HepG2 (cell line): ENCODE data around the gene RPS28. TPM values are rescaled to one million over a fixed set of nuclear protein-coding genes. Genes with fewer than 3 reads are reported as not detected.

ENCODE experiments used
- ARHGAP35 ChIP-seq: sonication (generic); formaldehyde crosslinking; IDR thresholded peaks from 2 replicates; pipeline ENCODE4 v1.9.0; 2022; ENCODE audit warnings: mild to moderate bottlenecking, inconsistent platforms, moderate library complexity, missing genetic modification reagents, borderline replicate concordance
- CHD2 ChIP-seq: IDR thresholded peaks from 2 replicates; pipeline ENCODE4 v1.6.1; 2011; ENCODE audit warnings: low read depth, low read length, improper control_type of control experiment
- CREB1 ChIP-seq, 2 experiments: fragments of 450-650 bp in 1 of 2; IDR thresholded peaks; 2 replicates each; pipeline ENCODE4 v1.6.1; 2016 to 2017; ENCODE audit warnings: control low read depth in 1 of 2, mild to moderate bottlenecking in 1 of 2, missing compliant biosample characterization in 1 of 2, missing genetic modification characterization in 1 of 2
- FIP1L1 ChIP-seq: fragments of 200-400 bp; formaldehyde crosslinking; IDR thresholded peaks from 2 replicates; pipeline ENCODE4 v1.6.1; 2018; ENCODE audit warnings: low read depth, mild to moderate bottlenecking, low read length, moderate library complexity, borderline replicate concordance; ENCODE audit not compliant: insufficient read depth
- FOXO1 ChIP-seq: sonication (generic); formaldehyde crosslinking; IDR thresholded peaks from 2 replicates; pipeline ENCODE4 v1.4.0; 2020; ENCODE audit warnings: missing genetic modification reagents
- FOXP1 ChIP-seq, 2 experiments: fragments of 450-650 bp in 1 of 2; IDR thresholded peaks; 2 replicates each; pipeline ENCODE4 v1.6.1; 2017 to 2018; ENCODE audit warnings: antibody characterized with exemption in 1 of 2
- HNRNPL ChIP-seq: fragments of 200-400 bp; formaldehyde crosslinking; IDR thresholded peaks from 2 replicates; pipeline ENCODE4 v1.6.1; 2017; ENCODE audit warnings: mild to moderate bottlenecking, low read depth, low read length
- KDM2A ChIP-seq: sonication (generic); formaldehyde crosslinking; IDR thresholded peaks from 2 replicates; pipeline ENCODE4 v1.4.0; 2020; ENCODE audit warnings: low read depth, missing genetic modification reagents, borderline replicate concordance
- MXI1 ChIP-seq: IDR thresholded peaks from 3 replicates; pipeline ENCODE4 v1.6.1; 2012; ENCODE audit warnings: low read depth, low read length, inconsistent platforms, borderline replicate concordance
- NCOA1 ChIP-seq: sonication (generic); formaldehyde crosslinking; IDR thresholded peaks from 2 replicates; pipeline ENCODE4 v1.9.0; 2021; ENCODE audit warnings: missing genetic modification reagents
- PLRG1 ChIP-seq: fragments of 450-650 bp; conservative IDR thresholded peaks from 2 replicates; pipeline ENCODE4 v1.6.1; 2016
- PLSCR1 ChIP-seq: sonication (generic); formaldehyde crosslinking; IDR thresholded peaks from 2 replicates; pipeline ENCODE4 v1.5.0; 2020; ENCODE audit warnings: missing genetic modification reagents, mild to moderate bottlenecking, borderline replicate concordance
- REXO4 ChIP-seq: sonication (generic); formaldehyde crosslinking; IDR thresholded peaks from 2 replicates; pipeline ENCODE4 v1.8.0; 2022; ENCODE audit warnings: missing genetic modification reagents, mild to moderate bottlenecking, borderline replicate concordance
- SMAD3 ChIP-seq: sonication (generic); formaldehyde crosslinking; IDR thresholded peaks from 2 replicates; pipeline ENCODE4 v1.4.0; 2020; ENCODE audit warnings: missing genetic modification reagents
- SMYD3 ChIP-seq: sonication (generic); formaldehyde crosslinking; IDR thresholded peaks from 2 replicates; pipeline ENCODE4 v1.8.1; 2023; ENCODE audit warnings: mild to moderate bottlenecking, missing genetic modification reagents
- SRF ChIP-seq: IDR thresholded peaks from 2 replicates; pipeline ENCODE4 v1.6.1; 2011; ENCODE audit warnings: mild to moderate bottlenecking, low read depth, low read length, moderate library complexity
- WIZ ChIP-seq: sonication (generic); formaldehyde crosslinking; IDR thresholded peaks from 2 replicates; pipeline ENCODE4 v1.5.1; 2020; ENCODE audit warnings: mild to moderate bottlenecking, missing genetic modification reagents
- ZNF30 ChIP-seq: sonication (generic); formaldehyde crosslinking; IDR thresholded peaks from 2 replicates; pipeline ENCODE4 v1.5.0; 2020; ENCODE audit warnings: mild to moderate bottlenecking, missing genetic modification reagents
- ZNF350 ChIP-seq: sonication (generic); formaldehyde crosslinking; IDR thresholded peaks from 2 replicates; pipeline ENCODE4 v1.4.0; 2020; ENCODE audit warnings: mild to moderate bottlenecking, low read depth, missing genetic modification reagents, borderline replicate concordance
- ZNF784 ChIP-seq: sonication (generic); formaldehyde crosslinking; IDR thresholded peaks from 2 replicates; pipeline ENCODE4 v1.5.1; 2020; ENCODE audit warnings: missing genetic modification reagents, mild to moderate bottlenecking, borderline replicate concordance
- polyA plus RNA-seq, 8 experiments: library from polyadenylated mRNA; depleted of rRNA in 3 of 8; stranded (reverse) in 7 of 8; unstranded in 1 of 8; fragments of >200 nt; fragmentation: Illumina TruSeq in 4 of 8; extraction: Trizol in 4 of 8; gene quantifications; 2 replicates each; pipeline versions ENCODE4 v1.2.1 to v1.2.3, GENCODE V29; 2011 to 2016; ENCODE audit warnings: low read depth in 4 of 8, missing spikeins in 1 of 8, mixed read lengths in 1 of 8; ENCODE audit not compliant: insufficient read depth in 1 of 8
- total RNA-seq, 5 experiments: library from RNA; depleted of rRNA; stranded (reverse); fragments of >200 nt; fragmentation: Illumina TruSeq; extraction: Trizol; gene quantifications; 2 replicates each; pipeline ENCODE4 v1.2.3, GENCODE V29; 2016; ENCODE audit warnings: low read depth in 1 of 5
- TF ChIP-seq, protein P1 (sequence below): sonication (generic); formaldehyde crosslinking; IDR thresholded peaks from 2 replicates; pipeline ENCODE4 v1.4.0; 2020; ENCODE audit warnings: mild to moderate bottlenecking, missing genetic modification reagents
- TF ChIP-seq, protein P2 (sequence below): sonication (generic); formaldehyde crosslinking; IDR thresholded peaks from 2 replicates; pipeline ENCODE4 v1.4.0; 2020; ENCODE audit warnings: mild to moderate bottlenecking, missing genetic modification reagents
- TF ChIP-seq, protein P3 (sequence below): sonication (generic); formaldehyde crosslinking; IDR thresholded peaks from 2 replicates; pipeline ENCODE4 v1.8.1; 2023; ENCODE audit warnings: mild to moderate bottlenecking, missing genetic modification reagents

Gene RPS28
- total and polyA plus RNA-seq, 2 of the 13 experiments (the other 11 are each of a cell fraction or from before 2014, with no cell fraction given): 281 to 545 TPM

- TF ChIP-seq, protein P1, sequence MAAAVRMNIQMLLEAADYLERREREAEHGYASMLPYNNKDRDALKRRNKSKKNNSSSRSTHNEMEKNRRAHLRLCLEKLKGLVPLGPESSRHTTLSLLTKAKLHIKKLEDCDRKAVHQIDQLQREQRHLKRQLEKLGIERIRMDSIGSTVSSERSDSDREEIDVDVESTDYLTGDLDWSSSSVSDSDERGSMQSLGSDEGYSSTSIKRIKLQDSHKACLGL (CRISPR knock-in tag): peak; percentile 51; the same call in 1 of the 2 replicates
- TF ChIP-seq HNRNPL: peak; percentile 57; the same call in 1 of the 2 replicates
- peak; percentile 90 for TF ChIP-seq CREB1 (IDR thresholded peaks at IDR 0.05)
- TF ChIP-seq CREB1 (CRISPR knock-in tag; IDR thresholded peaks at IDR 0.05): peak; percentile 97
- TF ChIP-seq NCOA1 (CRISPR knock-in tag): no peak
- TF ChIP-seq SRF: no peak
- TF ChIP-seq, protein P2, sequence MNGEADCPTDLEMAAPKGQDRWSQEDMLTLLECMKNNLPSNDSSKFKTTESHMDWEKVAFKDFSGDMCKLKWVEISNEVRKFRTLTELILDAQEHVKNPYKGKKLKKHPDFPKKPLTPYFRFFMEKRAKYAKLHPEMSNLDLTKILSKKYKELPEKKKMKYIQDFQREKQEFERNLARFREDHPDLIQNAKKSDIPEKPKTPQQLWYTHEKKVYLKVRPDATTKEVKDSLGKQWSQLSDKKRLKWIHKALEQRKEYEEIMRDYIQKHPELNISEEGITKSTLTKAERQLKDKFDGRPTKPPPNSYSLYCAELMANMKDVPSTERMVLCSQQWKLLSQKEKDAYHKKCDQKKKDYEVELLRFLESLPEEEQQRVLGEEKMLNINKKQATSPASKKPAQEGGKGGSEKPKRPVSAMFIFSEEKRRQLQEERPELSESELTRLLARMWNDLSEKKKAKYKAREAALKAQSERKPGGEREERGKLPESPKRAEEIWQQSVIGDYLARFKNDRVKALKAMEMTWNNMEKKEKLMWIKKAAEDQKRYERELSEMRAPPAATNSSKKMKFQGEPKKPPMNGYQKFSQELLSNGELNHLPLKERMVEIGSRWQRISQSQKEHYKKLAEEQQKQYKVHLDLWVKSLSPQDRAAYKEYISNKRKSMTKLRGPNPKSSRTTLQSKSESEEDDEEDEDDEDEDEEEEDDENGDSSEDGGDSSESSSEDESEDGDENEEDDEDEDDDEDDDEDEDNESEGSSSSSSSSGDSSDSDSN (CRISPR knock-in tag): peak; percentile 87
- peak; percentile 86; the same call in 2 of the 3 replicates for TF ChIP-seq MXI1
- no peak for TF ChIP-seq SMAD3 (CRISPR knock-in tag)
- 0 out of 2 replicates have a peak, but pooled peaks have one; percentile 40 for TF ChIP-seq FOXO1 (CRISPR knock-in tag)
- TF ChIP-seq SMYD3: peak; percentile 73; the same call in 1 of the 2 replicates
- no peak for TF ChIP-seq PLSCR1 (CRISPR knock-in tag)
- TF ChIP-seq CHD2: peak; percentile 98
- peak; percentile 85 for TF ChIP-seq KDM2A
- TF ChIP-seq ZNF784: no peak
- no peak for TF ChIP-seq WIZ (CRISPR knock-in tag)
- no peak for TF ChIP-seq FOXP1 (IDR thresholded peaks at IDR 0.05)
- TF ChIP-seq FOXP1 (CRISPR knock-in tag; IDR thresholded peaks at IDR 0.05): no peak
- TF ChIP-seq ARHGAP35: no peak
- TF ChIP-seq FIP1L1: no peak
- TF ChIP-seq ZNF350 (CRISPR knock-in tag): peak; percentile 89
- no peak for TF ChIP-seq PLRG1
- TF ChIP-seq, protein P3, sequence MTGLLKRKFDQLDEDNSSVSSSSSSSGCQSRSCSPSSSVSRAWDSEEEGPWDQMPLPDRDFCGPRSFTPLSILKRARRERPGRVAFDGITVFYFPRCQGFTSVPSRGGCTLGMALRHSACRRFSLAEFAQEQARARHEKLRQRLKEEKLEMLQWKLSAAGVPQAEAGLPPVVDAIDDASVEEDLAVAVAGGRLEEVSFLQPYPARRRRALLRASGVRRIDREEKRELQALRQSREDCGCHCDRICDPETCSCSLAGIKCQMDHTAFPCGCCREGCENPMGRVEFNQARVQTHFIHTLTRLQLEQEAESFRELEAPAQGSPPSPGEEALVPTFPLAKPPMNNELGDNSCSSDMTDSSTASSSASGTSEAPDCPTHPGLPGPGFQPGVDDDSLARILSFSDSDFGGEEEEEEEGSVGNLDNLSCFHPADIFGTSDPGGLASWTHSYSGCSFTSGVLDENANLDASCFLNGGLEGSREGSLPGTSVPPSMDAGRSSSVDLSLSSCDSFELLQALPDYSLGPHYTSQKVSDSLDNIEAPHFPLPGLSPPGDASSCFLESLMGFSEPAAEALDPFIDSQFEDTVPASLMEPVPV (CRISPR knock-in tag): 0 out of 2 replicates have a peak, but pooled peaks have one; percentile 81
- no peak for TF ChIP-seq REXO4 (CRISPR knock-in tag)
- peak; percentile 70 for TF ChIP-seq ZNF30 (CRISPR knock-in tag)
These were observed at the start of gene RPS28, which contains the start of gene NDUFA7 (continued) for GRCh38 chr19:8321067-8321985.
